ENCODE measurements around the gene DNAH8.

DNA sequence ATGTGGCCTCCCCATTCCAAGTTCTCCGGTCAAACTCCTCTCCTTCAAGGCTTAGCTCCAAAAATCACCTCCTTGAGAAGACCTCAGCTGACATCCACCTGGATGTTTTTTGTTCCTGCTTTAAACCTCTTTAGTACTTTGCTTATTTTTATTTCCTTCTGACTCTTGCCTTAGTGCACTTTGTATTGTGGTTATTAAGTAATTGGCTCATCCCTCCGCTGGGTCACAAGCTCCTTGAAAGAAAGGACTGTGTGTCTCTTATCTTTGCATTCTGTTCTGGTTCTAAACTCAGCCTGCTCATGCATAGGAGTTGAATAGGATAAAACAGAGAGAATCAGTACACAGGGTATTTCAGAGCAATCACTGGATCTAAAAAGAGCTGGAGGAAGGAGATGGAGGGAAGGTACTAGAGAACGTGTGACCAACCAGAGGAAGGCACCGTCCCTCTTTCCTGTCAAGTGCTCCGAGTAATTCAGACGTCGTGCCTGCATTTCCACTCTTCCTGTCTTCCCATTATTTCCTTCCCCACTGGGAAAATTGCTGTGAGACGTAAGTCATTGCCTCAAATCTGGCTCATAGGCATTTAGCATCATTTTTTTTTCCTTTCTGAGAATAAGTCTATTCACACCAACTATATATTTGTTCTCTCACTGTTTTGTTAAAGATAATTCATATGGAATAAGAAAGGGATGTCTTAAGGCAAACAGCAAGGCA lies 273.8 kb downstream of the DNAH8 start:
- TF ChIP-seq, protein P1, sequence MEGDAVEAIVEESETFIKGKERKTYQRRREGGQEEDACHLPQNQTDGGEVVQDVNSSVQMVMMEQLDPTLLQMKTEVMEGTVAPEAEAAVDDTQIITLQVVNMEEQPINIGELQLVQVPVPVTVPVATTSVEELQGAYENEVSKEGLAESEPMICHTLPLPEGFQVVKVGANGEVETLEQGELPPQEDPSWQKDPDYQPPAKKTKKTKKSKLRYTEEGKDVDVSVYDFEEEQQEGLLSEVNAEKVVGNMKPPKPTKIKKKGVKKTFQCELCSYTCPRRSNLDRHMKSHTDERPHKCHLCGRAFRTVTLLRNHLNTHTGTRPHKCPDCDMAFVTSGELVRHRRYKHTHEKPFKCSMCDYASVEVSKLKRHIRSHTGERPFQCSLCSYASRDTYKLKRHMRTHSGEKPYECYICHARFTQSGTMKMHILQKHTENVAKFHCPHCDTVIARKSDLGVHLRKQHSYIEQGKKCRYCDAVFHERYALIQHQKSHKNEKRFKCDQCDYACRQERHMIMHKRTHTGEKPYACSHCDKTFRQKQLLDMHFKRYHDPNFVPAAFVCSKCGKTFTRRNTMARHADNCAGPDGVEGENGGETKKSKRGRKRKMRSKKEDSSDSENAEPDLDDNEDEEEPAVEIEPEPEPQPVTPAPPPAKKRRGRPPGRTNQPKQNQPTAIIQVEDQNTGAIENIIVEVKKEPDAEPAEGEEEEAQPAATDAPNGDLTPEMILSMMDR (IDR thresholded peaks at IDR 0.05 in 2 of 3, conservative IDR thresholded peaks at IDR 0.05 in 1 of 3; ENCODE audit: borderline replicate concordance in 1 of 3, insufficient read depth in 1 of 3, low read depth in 2 of 3, low read length in 2 of 3): no peak
- no peak for TF ChIP-seq EZH2 (IDR thresholded peaks at IDR 0.05)
- TF ChIP-seq POLR2A (IDR thresholded peaks at IDR 0.05; ENCODE audit: borderline replicate concordance, extremely low read depth, insufficient read depth, insufficient read length): no peak
- TF ChIP-seq SRF (IDR thresholded peaks at IDR 0.05; ENCODE audit: low read depth): no peak
